WTC11 (cell line): ENCODE results near the gene PSEN1.

Experiments
- CTCF ChIP-seq: fragments of 200-600 bp; IDR thresholded peaks from 2 replicates; pipeline ENCODE4 v1.8.0; 2022; ENCODE audit warnings: antibody characterized with exemption
- ZNF281 ChIP-seq: sonication (generic); formaldehyde crosslinking; IDR thresholded peaks from 2 replicates; pipeline ENCODE4 v1.8.0; 2023; ENCODE audit warnings: mild to moderate bottlenecking, missing genetic modification reagents

DNA sequence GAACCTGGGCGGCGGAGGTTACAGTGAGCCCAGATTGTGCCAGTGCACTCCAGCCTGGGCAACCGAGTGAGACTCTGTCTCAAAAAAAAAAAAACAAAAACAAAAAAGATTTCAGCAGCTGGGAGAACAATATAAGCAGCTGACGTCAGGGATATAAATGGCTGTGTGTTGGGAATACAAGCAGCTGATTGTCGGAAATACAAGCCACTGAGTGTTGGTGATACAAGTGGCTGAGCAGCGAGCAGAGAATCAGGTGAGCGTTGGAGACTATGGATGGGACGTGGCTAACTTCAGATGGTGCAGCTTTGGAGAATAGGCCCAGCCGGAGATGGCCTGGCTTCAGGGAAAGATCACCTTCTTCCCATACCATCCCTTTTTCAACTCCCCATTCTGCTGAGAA lies 32.0 kb downstream of the PSEN1 start:
- no peak for TF ChIP-seq ZNF281 (CRISPR knock-in tag)
- TF ChIP-seq CTCF = no peak
